B cell (primary cell): ENCODE results near the gene SSBP2.

Experiments used
- CTCF ChIP-seq: fragments of 200-600 bp; IDR thresholded peaks from one replicate; pipeline ENCODE4 v1.8.0; 2022; ENCODE audit warnings: antibody characterized with exemption, mild to moderate bottlenecking
- EZH2 ChIP-seq: IDR thresholded peaks from 2 replicates; pipeline ENCODE4 v1.6.1; 2012; ENCODE audit warnings: borderline replicate concordance, low read depth, mild to moderate bottlenecking, moderate library complexity, low read length; ENCODE audit not compliant: insufficient read depth, poor library complexity, severe bottlenecking

- TF ChIP-seq CTCF: no peak
- TF ChIP-seq EZH2: no peak
Observed at GRCh38 chr5:81398741-81399140, 352.2 kb downstream of the SSBP2 start.
